HepG2 (cell line): ENCODE measurements around the gene CENPC. TPM values are rescaled to one million over a fixed set of nuclear protein-coding genes. Genes with fewer than 3 reads are reported as not detected.

Experiments
- ATAC-seq: fragments of 200-7000 bp; cut with Tn5 transposase; 3 replicates; pipeline ENCODE4 v1.9.1; 2020; ENCODE audit warnings: mild to moderate bottlenecking, moderate library complexity
- BruUV-seq: library from RNA; stranded (reverse); fragments of 400-500 nt; replicated peaks from 2 replicates; lab custom pipeline; 2021; lab: Mats Ljungman, UMichigan
- CTCF ChIA-PET: fragments of 300-600 bp; formaldehyde crosslinking; extraction: SDS; loops from one replicate; lab custom pipeline; 2021; ENCODE audit warnings: low total read pairs, inconsistent platforms, low intra/inter-chr PET ratio; lab: Yijun Ruan, JAX
- POLR2A ChIA-PET: fragments of 350-600 bp; sonication (Branson Sonifier 250); formaldehyde crosslinking; loops from one replicate; lab custom pipeline; 2020; ENCODE audit warnings: antibody characterized with exemption, inconsistent platforms; lab: Yijun Ruan, JAX
- DNase-seq: peaks from one replicate; pipeline ENCODE4 v3.0.0-alpha.2; 2015; ENCODE audit warnings: low spot score
- FAIRE-seq: peaks from 3 replicates; lab custom pipeline; 2011; peaks lifted over from hg19 to GRCh38; lab: Jason Lieb, UNC
- H2AFZ ChIP-seq: one replicate; pipeline ENCODE4 v1.6.1; 2011; ENCODE audit warnings: low read length, inconsistent platforms
- H3K27ac ChIP-seq: fragments of 300-600 bp; 3 replicates; pipeline ENCODE4 v1.8.0; 2011; ENCODE audit warnings: mixed run types, mild to moderate bottlenecking, mixed read lengths, low read length, inconsistent platforms; ENCODE audit not compliant: insufficient read depth; ENCODE audit errors: extremely low read length
- H3K27me3 ChIP-seq, 2 experiments: fragments of 200-600 bp in 1 of 2; 2 replicates in 1 of 2; 3 replicates in 1 of 2; pipeline versions ENCODE4 v1.6.0 to v1.8.0; 2011; ENCODE audit warnings: low read length in 2 of 2, mild to moderate bottlenecking in 2 of 2, moderate library complexity in 2 of 2, inconsistent platforms in 1 of 2; ENCODE audit not compliant: insufficient read depth in 2 of 2, control insufficient read depth in 1 of 2
- H3K36me3 ChIP-seq, 2 experiments: fragments of 200-600 bp in 1 of 2; replicated peaks in 1 of 2; 2 replicates in 1 of 2; 3 replicates in 1 of 2; pipeline versions ENCODE4 v1.5.1 to v1.8.0; 2011; ENCODE audit warnings: low read length in 2 of 2, inconsistent platforms in 1 of 2; ENCODE audit not compliant: insufficient read depth in 2 of 2, control insufficient read depth in 1 of 2
- H3K4me1 ChIP-seq: 2 replicates; pipeline ENCODE4 v1.5.1; 2012; ENCODE audit warnings: low read length, inconsistent platforms; ENCODE audit not compliant: insufficient read depth
- H3K4me2 ChIP-seq: 2 replicates; pipeline ENCODE4 v1.6.0; 2011; ENCODE audit warnings: low read depth, low read length, inconsistent platforms
- H3K4me3 ChIP-seq, 3 experiments: fragments of 200-600 bp in 1 of 3; sonication (generic), shearing (Covaris generic) in 1 of 3; replicated peaks in 1 of 3; 2 replicates each; pipeline ENCODE4 v1.5.1; 2011 to 2016; ENCODE audit warnings: low read length in 3 of 3, inconsistent platforms in 2 of 3, low read depth in 2 of 3, mild to moderate bottlenecking in 2 of 3, control low read depth in 1 of 3, mixed read lengths in 1 of 3; ENCODE audit not compliant: insufficient read depth in 1 of 3
- H3K79me2 ChIP-seq: one replicate; pipeline ENCODE4 v1.6.1; 2011; ENCODE audit warnings: low read length, inconsistent platforms; ENCODE audit not compliant: insufficient read depth
- H3K9ac ChIP-seq: 2 replicates; pipeline ENCODE4 v1.6.0; 2011; ENCODE audit warnings: mild to moderate bottlenecking, low read depth, low read length, inconsistent platforms; ENCODE audit not compliant: insufficient read depth
- H3K9me3 ChIP-seq: 2 replicates; pipeline ENCODE4 v1.5.1; 2012; ENCODE audit warnings: mild to moderate bottlenecking, low read length
- H4K20me1 ChIP-seq: 2 replicates; pipeline ENCODE4 v1.6.0; 2011; ENCODE audit warnings: inconsistent platforms, mild to moderate bottlenecking, low read length, moderate library complexity; ENCODE audit not compliant: insufficient read depth
- CEBPB ChIP-seq: IDR thresholded peaks from 2 replicates; pipeline ENCODE4 v1.6.1; 2011; ENCODE audit warnings: low read depth, low read length, improper control_type of control experiment, borderline replicate concordance
- CHD2 ChIP-seq: IDR thresholded peaks from 2 replicates; pipeline ENCODE4 v1.6.1; 2011; ENCODE audit warnings: low read depth, low read length, improper control_type of control experiment
- ISL2 ChIP-seq: sonication (generic); formaldehyde crosslinking; IDR thresholded peaks from 2 replicates; pipeline ENCODE4 v1.5.0; 2020; ENCODE audit warnings: missing genetic modification reagents
- MAZ ChIP-seq, 2 experiments: sonication (generic) in 1 of 2; formaldehyde crosslinking in 1 of 2; IDR thresholded peaks; 2 replicates each; pipeline versions ENCODE4 v1.5.0 to v1.6.1; 2012 to 2020; ENCODE audit warnings: low read depth in 2 of 2, mild to moderate bottlenecking in 2 of 2, borderline replicate concordance in 1 of 2, improper control_type of control experiment in 1 of 2, low read length in 1 of 2, missing genetic modification reagents in 1 of 2, moderate library complexity in 1 of 2
- MXI1 ChIP-seq: IDR thresholded peaks from 3 replicates; pipeline ENCODE4 v1.6.1; 2012; ENCODE audit warnings: low read depth, low read length, inconsistent platforms, borderline replicate concordance
- NR3C1 ChIP-seq: sonication (generic); formaldehyde crosslinking; IDR thresholded peaks from 2 replicates; pipeline ENCODE4 v1.4.0; 2020; ENCODE audit warnings: missing genetic modification reagents
- PCBP2 ChIP-seq: fragments of 200-400 bp; formaldehyde crosslinking; optimal IDR thresholded peaks from 2 replicates; pipeline ENCODE3; 2018; ENCODE audit warnings: low read length, low read depth; ENCODE audit not compliant: poor library complexity, severe bottlenecking
- RXRA ChIP-seq: sonication (generic); formaldehyde crosslinking; IDR thresholded peaks from 2 replicates; pipeline ENCODE4 v1.5.1; 2020; ENCODE audit warnings: missing genetic modification reagents
- TBX3 ChIP-seq: fragments of 450-650 bp; IDR thresholded peaks from 2 replicates; pipeline ENCODE4 v1.6.1; 2017; ENCODE audit warnings: antibody characterized with exemption, mild to moderate bottlenecking, inconsistent platforms, borderline replicate concordance
- WGBS: methylation state at CpG from one replicate; pipeline ENCODE4 v1.1.6; 2017; ENCODE audit warnings: low lambda C conversion rate; 5-methylcytosine and 5-hydroxymethylcytosine counted together
- in situ Hi-C: cut with HindIII; loops from 2 replicates; pipeline ENCODE4 v1.10.0; 2017; ENCODE audit warnings: low pct_unique_long_range_greater_than_20kb; ENCODE audit not compliant: extremely low pct_ligation_motif_present
- intact Hi-C: fragments of 100-400 bp; cut with micrococcal nuclease; formaldehyde crosslinking; loops from one replicate; pipeline ENCODE4 v1.10.0; 2022; ENCODE audit not compliant: unreplicated experiment
- polyA plus RNA-seq, 8 experiments: library from polyadenylated mRNA; depleted of rRNA in 3 of 8; stranded (reverse) in 7 of 8; unstranded in 1 of 8; fragments of >200 nt; fragmentation: Illumina TruSeq in 4 of 8; extraction: Trizol in 4 of 8; gene quantifications; 2 replicates each; pipeline versions ENCODE4 v1.2.1 to v1.2.3, GENCODE V29; 2011 to 2016; ENCODE audit warnings: low read depth in 4 of 8, missing spikeins in 1 of 8, mixed read lengths in 1 of 8; ENCODE audit not compliant: insufficient read depth in 1 of 8
- total RNA-seq, 5 experiments: library from RNA; depleted of rRNA; stranded (reverse); fragments of >200 nt; fragmentation: Illumina TruSeq; extraction: Trizol; gene quantifications; 2 replicates each; pipeline ENCODE4 v1.2.3, GENCODE V29; 2016; ENCODE audit warnings: low read depth in 1 of 5
- TF ChIP-seq, protein P1 (sequence below), 2 experiments: fragments of 450-650 bp in 1 of 2; sonication (generic) in 1 of 2; formaldehyde crosslinking; IDR thresholded peaks; 2 replicates each; pipeline versions ENCODE4 v1.5.0 to v1.8.0; 2020 to 2022; ENCODE audit warnings: mild to moderate bottlenecking in 1 of 2, missing genetic modification reagents in 1 of 2
- TF ChIP-seq, protein P2 (sequence below): sonication (generic); formaldehyde crosslinking; IDR thresholded peaks from 2 replicates; pipeline ENCODE4 v1.4.0; 2020; ENCODE audit warnings: missing genetic modification reagents

CENPC gene
- total and polyA plus RNA-seq, 2 of the 13 experiments (the other 11 are each of a cell fraction or from before 2014, with no cell fraction given): 4.7 to 16.4 TPM

DNA sequence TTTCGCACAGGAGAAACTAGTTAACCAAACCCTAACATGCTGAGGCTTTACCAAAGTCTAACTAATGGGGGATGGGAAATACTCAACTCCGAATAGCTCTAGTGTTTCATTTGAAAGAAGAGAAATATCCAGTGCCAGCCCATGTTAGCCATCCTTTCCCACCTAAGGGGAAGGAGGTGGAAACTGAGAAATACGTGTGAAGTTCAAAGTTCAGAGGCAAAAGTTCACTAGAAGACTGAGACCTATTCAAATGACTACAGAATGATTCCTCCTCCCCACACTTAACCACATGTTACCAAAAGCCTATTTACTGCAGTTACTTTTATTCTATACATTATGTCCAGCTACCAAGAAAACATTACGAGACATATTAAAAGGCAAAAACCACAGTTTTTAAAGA is 106.3 kb downstream of the CENPC start (continued):
- no peak for TF ChIP-seq CHD2
- no peak for TF ChIP-seq MXI1
- no peak for TF ChIP-seq RXRA (CRISPR knock-in tag)

DNA sequence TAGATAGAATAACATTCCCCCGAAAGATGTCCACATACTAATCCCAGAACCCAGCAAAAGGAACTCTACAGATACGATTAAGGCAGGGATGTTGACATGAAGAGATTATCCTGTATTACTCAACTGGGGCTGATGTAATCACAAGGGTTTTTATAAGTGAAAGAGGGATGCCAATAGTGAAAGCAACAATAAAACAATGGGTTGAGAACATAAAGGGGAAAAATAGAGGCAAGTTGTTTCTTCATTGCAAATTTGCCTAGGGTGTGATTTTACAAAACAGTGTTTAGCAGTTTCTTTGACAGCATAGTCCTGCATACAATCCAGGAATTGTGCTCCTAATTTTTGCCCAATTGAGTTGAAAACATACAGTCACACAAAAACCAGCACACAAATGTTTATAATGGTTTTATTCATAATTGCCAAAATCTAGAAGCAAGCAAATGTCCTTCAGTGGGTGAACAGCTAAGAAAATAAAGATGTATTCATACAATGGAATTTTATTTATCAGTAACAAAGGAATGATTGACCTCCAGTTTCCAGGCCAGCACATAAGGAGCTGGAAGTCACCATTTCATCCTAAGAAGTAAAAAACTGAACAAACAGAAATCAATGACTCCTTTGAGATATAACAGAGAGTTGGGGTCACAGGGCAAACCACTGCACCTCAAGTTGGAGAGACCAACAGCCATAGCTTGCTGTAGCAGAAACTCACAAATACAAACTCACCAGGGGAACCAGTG is 107.2 kb downstream of the CENPC start:
- H3K4me1 ChIP-seq: peaks cover 7% of the 10 kb centered on the region; the same call in 1 of the 2 replicates
- TF ChIP-seq PCBP2 (no peak), ISL2 (no peak), NR3C1 (no peak), TBX3 (no peak), CEBPB (0 out of 2 replicates have a peak, but pooled peaks have one; percentile 9), MAZ (IDR thresholded peaks at IDR 0.05; ENCODE audit: borderline replicate concordance, low read depth, low read length) (no peak), MAZ (CRISPR knock-in tag; IDR thresholded peaks at IDR 0.05; ENCODE audit: low read depth) (no peak)
- TF ChIP-seq, protein P1, sequence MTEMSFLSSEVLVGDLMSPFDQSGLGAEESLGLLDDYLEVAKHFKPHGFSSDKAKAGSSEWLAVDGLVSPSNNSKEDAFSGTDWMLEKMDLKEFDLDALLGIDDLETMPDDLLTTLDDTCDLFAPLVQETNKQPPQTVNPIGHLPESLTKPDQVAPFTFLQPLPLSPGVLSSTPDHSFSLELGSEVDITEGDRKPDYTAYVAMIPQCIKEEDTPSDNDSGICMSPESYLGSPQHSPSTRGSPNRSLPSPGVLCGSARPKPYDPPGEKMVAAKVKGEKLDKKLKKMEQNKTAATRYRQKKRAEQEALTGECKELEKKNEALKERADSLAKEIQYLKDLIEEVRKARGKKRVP (CRISPR knock-in tag; IDR thresholded peaks at IDR 0.05): peak in 1 of 2 experiments; percentile 66; a peak in 2 of 4 replicates
- TF ChIP-seq, protein P2, sequence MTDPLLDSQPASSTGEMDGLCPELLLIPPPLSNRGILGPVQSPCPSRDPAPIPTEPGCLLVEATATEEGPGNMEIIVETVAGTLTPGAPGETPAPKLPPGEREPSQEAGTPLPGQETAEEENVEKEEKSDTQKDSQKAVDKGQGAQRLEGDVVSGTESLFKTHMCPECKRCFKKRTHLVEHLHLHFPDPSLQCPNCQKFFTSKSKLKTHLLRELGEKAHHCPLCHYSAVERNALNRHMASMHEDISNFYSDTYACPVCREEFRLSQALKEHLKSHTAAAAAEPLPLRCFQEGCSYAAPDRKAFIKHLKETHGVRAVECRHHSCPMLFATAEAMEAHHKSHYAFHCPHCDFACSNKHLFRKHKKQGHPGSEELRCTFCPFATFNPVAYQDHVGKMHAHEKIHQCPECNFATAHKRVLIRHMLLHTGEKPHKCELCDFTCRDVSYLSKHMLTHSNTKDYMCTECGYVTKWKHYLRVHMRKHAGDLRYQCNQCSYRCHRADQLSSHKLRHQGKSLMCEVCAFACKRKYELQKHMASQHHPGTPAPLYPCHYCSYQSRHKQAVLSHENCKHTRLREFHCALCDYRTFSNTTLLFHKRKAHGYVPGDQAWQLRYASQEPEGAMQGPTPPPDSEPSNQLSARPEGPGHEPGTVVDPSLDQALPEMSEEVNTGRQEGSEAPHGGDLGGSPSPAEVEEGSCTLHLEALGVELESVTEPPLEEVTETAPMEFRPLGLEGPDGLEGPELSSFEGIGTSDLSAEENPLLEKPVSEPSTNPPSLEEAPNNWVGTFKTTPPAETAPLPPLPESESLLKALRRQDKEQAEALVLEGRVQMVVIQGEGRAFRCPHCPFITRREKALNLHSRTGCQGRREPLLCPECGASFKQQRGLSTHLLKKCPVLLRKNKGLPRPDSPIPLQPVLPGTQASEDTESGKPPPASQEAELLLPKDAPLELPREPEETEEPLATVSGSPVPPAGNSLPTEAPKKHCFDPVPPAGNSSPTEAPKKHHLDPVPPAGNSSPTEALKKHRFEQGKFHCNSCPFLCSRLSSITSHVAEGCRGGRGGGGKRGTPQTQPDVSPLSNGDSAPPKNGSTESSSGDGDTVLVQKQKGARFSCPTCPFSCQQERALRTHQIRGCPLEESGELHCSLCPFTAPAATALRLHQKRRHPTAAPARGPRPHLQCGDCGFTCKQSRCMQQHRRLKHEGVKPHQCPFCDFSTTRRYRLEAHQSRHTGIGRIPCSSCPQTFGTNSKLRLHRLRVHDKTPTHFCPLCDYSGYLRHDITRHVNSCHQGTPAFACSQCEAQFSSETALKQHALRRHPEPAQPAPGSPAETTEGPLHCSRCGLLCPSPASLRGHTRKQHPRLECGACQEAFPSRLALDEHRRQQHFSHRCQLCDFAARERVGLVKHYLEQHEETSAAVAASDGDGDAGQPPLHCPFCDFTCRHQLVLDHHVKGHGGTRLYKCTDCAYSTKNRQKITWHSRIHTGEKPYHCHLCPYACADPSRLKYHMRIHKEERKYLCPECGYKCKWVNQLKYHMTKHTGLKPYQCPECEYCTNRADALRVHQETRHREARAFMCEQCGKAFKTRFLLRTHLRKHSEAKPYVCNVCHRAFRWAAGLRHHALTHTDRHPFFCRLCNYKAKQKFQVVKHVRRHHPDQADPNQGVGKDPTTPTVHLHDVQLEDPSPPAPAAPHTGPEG (CRISPR knock-in tag): no peak
- no peak overlapping the region for H3K4me2 ChIP-seq
- H3K4me3 ChIP-seq: no peak overlapping the region
- no peaks in the 10 kb centered on the region for H3K9me3 ChIP-seq
- H4K20me1 ChIP-seq: no peaks in the 10 kb centered on the region
- 70% methylated on average over 2 of the region's 2 CpGs for WGBS
- FAIRE-seq (no peak), DNase-seq (peak; percentile 11), ATAC-seq (no peak)
- H2AFZ ChIP-seq: no peak overlapping the region
- no TSS peak for BruUV-seq
- H3K27me3 ChIP-seq: no peaks in the 10 kb centered on the region
- intact Hi-C loops: no loop called here
- ChIA-PET POLR2A (no interaction called here), CTCF (no interaction called here)
- H3K36me3 ChIP-seq: no peaks in the 10 kb centered on the region
- no peak overlapping the region for H3K9ac ChIP-seq
- H3K79me2 ChIP-seq: no peaks in the 10 kb centered on the region
- H3K27ac ChIP-seq: no peak overlapping the region
- in situ Hi-C loops: no loop called here
